Gastroesophageal sphincter (tissue), 3 donors: ENCODE measurements around the gene MYH7.

Experiments
- CTCF ChIP-seq, 4 experiments: fragments of 200-600 bp in 2 of 4; fragments of 450-650 bp in 2 of 4; sonication (generic) in 1 of 4; IDR thresholded peaks; one replicate each; pipeline ENCODE4 v1.5.1; 2017 to 2019; ENCODE audit warnings: antibody characterized with exemption in 4 of 4, mild to moderate bottlenecking in 2 of 4, moderate library complexity in 2 of 4
- POLR2A ChIP-seq, 2 donors: fragments of 450-650 bp; IDR thresholded peaks; one replicate each; pipeline ENCODE4 v1.6.1; 2017; ENCODE audit warnings: antibody characterized with exemption in 2 of 2, mild to moderate bottlenecking in 2 of 2, moderate library complexity in 1 of 2
- POLR2AphosphoS5 ChIP-seq: sonication (generic); formaldehyde crosslinking; IDR thresholded peaks from one replicate; pipeline ENCODE4 v1.6.1; 2017; ENCODE audit warnings: antibody characterized with exemption

DNA sequence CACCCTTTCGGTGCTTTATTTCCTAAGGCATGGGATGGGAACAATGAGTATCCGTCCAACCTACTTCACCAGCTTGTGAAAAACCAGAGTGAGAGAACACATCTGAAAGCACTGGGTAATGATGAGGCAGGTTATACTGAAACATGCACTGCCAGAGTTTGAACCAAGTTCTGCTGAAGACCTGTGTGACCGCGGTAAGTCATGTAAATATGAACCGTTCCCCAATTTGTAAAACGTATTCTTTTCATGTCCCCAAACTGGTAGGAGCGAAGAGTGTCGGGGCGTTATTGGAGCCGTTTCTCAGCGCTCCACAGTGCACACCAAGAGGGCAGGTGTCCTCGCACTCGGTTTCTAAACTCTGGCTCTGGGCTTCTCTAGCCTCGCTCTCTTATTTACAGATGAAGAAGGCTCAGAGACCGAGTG lies 33.3 kb upstream of the MYH7 start:
- TF ChIP-seq CTCF (IDR thresholded peaks at IDR 0.05) (no peak), POLR2A (IDR thresholded peaks at IDR 0.05) (no peak), POLR2AphosphoS5 (no peak)
